Measurements from ENCODE around the gene SDS.

SDS gene

GRCh38 chr12:113366827-113367226, 36.9 kb downstream of the SDS start:
- Histone ChIP-seq H3K4me3 (ENCODE audit: low read depth in 1 of 2, low read length in 2 of 2) (no peak overlapping the region), H3K27ac (ENCODE audit: low read length) (no peak overlapping the region), H4K20me1 (ENCODE audit: insufficient read depth, low read length) (peaks cover 6% of the 10 kb centered on the region; the same call in 1 of the 2 replicates), H3K36me3 (ENCODE audit: insufficient read depth, low read length) (no peaks in the 10 kb centered on the region), H3K4me1 (ENCODE audit: insufficient read depth, low read length) (no peaks in the 10 kb centered on the region), H3K9ac (ENCODE audit: low read depth, low read length) (no peak overlapping the region), H2AFZ (ENCODE audit: low read depth, low read length) (no peak overlapping the region), H3K79me2 (ENCODE audit: insufficient read depth, low read length) (no peaks in the 10 kb centered on the region), H3K4me2 (ENCODE audit: insufficient read depth, low read length) (no peak overlapping the region), H3K9me3 (ENCODE audit: insufficient read depth, low read length, severe bottlenecking) (no peaks in the 10 kb centered on the region), H3K27me3 (ENCODE audit: insufficient read depth, low read length, poor library complexity) (no peaks in the 10 kb centered on the region)
- no peak for ATAC-seq (ENCODE audit: insufficient read depth, low read depth)
- TF ChIP-seq EZH2 (IDR thresholded peaks at IDR 0.05; ENCODE audit: borderline replicate concordance, low read depth, low read length, severe bottlenecking) = no peak
- no peak for TF ChIP-seq CTCF (IDR thresholded peaks at IDR 0.05; ENCODE audit: borderline replicate concordance, extremely low read depth, low read length, poor library complexity, severe bottlenecking)
- DNase-seq = no peak

- DNase-seq = no peak
- no peaks in the 10 kb centered on the region for H3K27me3 ChIP-seq (ENCODE audit: insufficient read depth, low read length, poor library complexity)
- no peak overlapping the region for H3K4me3 ChIP-seq (ENCODE audit: low read depth in 1 of 2, low read length in 2 of 2)
- no peak for ATAC-seq (ENCODE audit: insufficient read depth, low read depth)
- H3K4me2 ChIP-seq (ENCODE audit: insufficient read depth, low read length) = no peak overlapping the region
- H4K20me1 ChIP-seq (ENCODE audit: insufficient read depth, low read length) = peaks cover 6% of the 10 kb centered on the region; the same call in 1 of the 2 replicates
- TF ChIP-seq CTCF (IDR thresholded peaks at IDR 0.05; ENCODE audit: borderline replicate concordance, extremely low read depth, low read length, poor library complexity, severe bottlenecking) = no peak
- TF ChIP-seq EZH2 (IDR thresholded peaks at IDR 0.05; ENCODE audit: borderline replicate concordance, low read depth, low read length, severe bottlenecking) = no peak
- no peaks in the 10 kb centered on the region for H3K79me2 ChIP-seq (ENCODE audit: insufficient read depth, low read length)
- no peaks in the 10 kb centered on the region for H3K4me1 ChIP-seq (ENCODE audit: insufficient read depth, low read length)
- H3K27ac ChIP-seq (ENCODE audit: low read length) = no peak overlapping the region
- no peak overlapping the region for H2AFZ ChIP-seq (ENCODE audit: low read depth, low read length)
- H3K9me3 ChIP-seq (ENCODE audit: insufficient read depth, low read length, severe bottlenecking) = no peaks in the 10 kb centered on the region
- no peak overlapping the region for H3K9ac ChIP-seq (ENCODE audit: low read depth, low read length)
- H3K36me3 ChIP-seq (ENCODE audit: insufficient read depth, low read length) = no peaks in the 10 kb centered on the region
These were observed 37.9 kb downstream of the SDS start for GRCh38 chr12:113365639-113366395.

GRCh38 chr12:113364698-113365097, 39.0 kb downstream of the SDS start:
- Histone ChIP-seq H3K27ac (ENCODE audit: low read length) (no peak overlapping the region), H3K9me3 (ENCODE audit: insufficient read depth, low read length, severe bottlenecking) (no peaks in the 10 kb centered on the region), H2AFZ (ENCODE audit: low read depth, low read length) (no peak overlapping the region), H3K4me1 (ENCODE audit: insufficient read depth, low read length) (peaks cover under 1% of the 10 kb centered on the region; the same call in 1 of the 2 replicates), H3K79me2 (ENCODE audit: insufficient read depth, low read length) (no peaks in the 10 kb centered on the region), H3K4me3 (ENCODE audit: low read depth in 1 of 2, low read length in 2 of 2) (no peak overlapping the region), H3K9ac (ENCODE audit: low read depth, low read length) (no peak overlapping the region), H3K4me2 (ENCODE audit: insufficient read depth, low read length) (no peak overlapping the region), H3K36me3 (ENCODE audit: insufficient read depth, low read length) (no peaks in the 10 kb centered on the region), H3K27me3 (ENCODE audit: insufficient read depth, low read length, poor library complexity) (no peaks in the 10 kb centered on the region), H4K20me1 (ENCODE audit: insufficient read depth, low read length) (peaks cover 6% of the 10 kb centered on the region; the same call in 1 of the 2 replicates)
- TF ChIP-seq EZH2 (IDR thresholded peaks at IDR 0.05; ENCODE audit: borderline replicate concordance, low read depth, low read length, severe bottlenecking) (no peak), CTCF (IDR thresholded peaks at IDR 0.05; ENCODE audit: borderline replicate concordance, extremely low read depth, low read length, poor library complexity, severe bottlenecking) (no peak)
- ATAC-seq (ENCODE audit: insufficient read depth, low read depth) (no peak), DNase-seq (no peak)
